Measurements from ENCODE around the gene B3GNT3. TPM values are rescaled to one million over a fixed set of nuclear protein-coding genes. Genes with fewer than 3 reads are reported as not detected.

B3GNT3 gene
- 0.05 and 0.13 TPM in 2 replicates for total RNA-seq

GRCh38 chr19:17794731-17795494 lies at the start of gene B3GNT3:
Gene B3GNT3, plus strand, starts transcription at chr19:17795138. Its CDS starts 12,670 bp downstream, at chr19:17807808.

GRCh38 chr19:17751103-17751911 lies 43.6 kb upstream of the B3GNT3 start, which contains the start of gene FCHO1:
Gene FCHO1, plus strand, starts transcription at chr19:17751477. Its CDS starts 3,688 bp downstream, at chr19:17755165.

GRCh38 chr19:17821190-17821589 lies 26.3 kb downstream of the B3GNT3 start, which contains the start of gene INSL3:
Gene INSL3, minus strand, starts transcription at chr19:17821519. Its CDS starts 13 bp downstream, at chr19:17821506.

GRCh38 chr19:17847538-17848366 lies 52.8 kb downstream of the B3GNT3 start, which contains the start of gene JAK3:
Gene JAK3, minus strand, starts transcription at chr19:17847982. Its CDS starts 3,565 bp downstream, at chr19:17844417.

GRCh38 chr19:17859533-17860330 lies 64.8 kb downstream of the B3GNT3 start, which contains the start of gene RPL18A:
Gene RPL18A, plus strand, starts transcription at chr19:17859910. Its CDS starts 47 bp downstream, at chr19:17859957.

Other genes with a start within 250 kb of the B3GNT3 start
- gene COLGALT1, start 239.5 kb upstream of the B3GNT3 start, total RNA-seq: 186 and 204 TPM in 2 replicates
- under 0.01 and 0.54 TPM in 2 replicates for gene UNC13A, start 106.8 kb upstream of the B3GNT3 start, total RNA-seq
- 38.8 and 53.1 TPM in 2 replicates for gene MAP1S, start 75.7 kb upstream of the B3GNT3 start, total RNA-seq
- gene FCHO1, start 43.7 kb upstream of the B3GNT3 start, total RNA-seq: 0.87 and 3.3 TPM in 2 replicates
- gene INSL3, start 26.4 kb downstream of the B3GNT3 start, total RNA-seq: 0.44 TPM in 1 of 2 replicates, not detected in the other
- gene JAK3, start 52.8 kb downstream of the B3GNT3 start, total RNA-seq: 4.7 and 5.9 TPM in 2 replicates
- gene RPL18A, start 64.8 kb downstream of the B3GNT3 start, total RNA-seq: 1,320 and 1,512 TPM in 2 replicates
- not detected in 2 replicates for gene SLC5A5, start 76.8 kb downstream of the B3GNT3 start, total RNA-seq
- gene CCDC124, start 137.9 kb downstream of the B3GNT3 start, total RNA-seq: 111 and 120 TPM in 2 replicates
- gene KCNN1, start 172.0 kb downstream of the B3GNT3 start, total RNA-seq: not detected in 2 replicates
- gene ARRDC2, start 213.0 kb downstream of the B3GNT3 start, total RNA-seq: 10.9 and 27.0 TPM in 2 replicates

All from mammary microvascular endothelial cell (primary cell).